Effector memory CD4-positive, alpha-beta T cell (primary cell): ENCODE data around the gene LMAN2.

Source experiments
- DNase-seq, 3 donors: peaks; one replicate each; pipeline ENCODE4 v3.0.0-alpha.2; 2020
- H3K27ac ChIP-seq: 2 replicates; pipeline ENCODE4 v1.7.0; 2013; ENCODE audit warnings: mild to moderate bottlenecking, low read length, moderate library complexity; ENCODE audit not compliant: insufficient read depth, poor library complexity, severe bottlenecking
- H3K27me3 ChIP-seq: replicated peaks from 2 replicates; pipeline ENCODE4 v1.7.0; 2013; ENCODE audit warnings: mild to moderate bottlenecking, low read length; ENCODE audit not compliant: insufficient read depth, control insufficient read depth, poor library complexity, severe bottlenecking
- H3K36me3 ChIP-seq: 2 replicates; pipeline ENCODE4 v1.7.0; 2013; ENCODE audit warnings: mild to moderate bottlenecking, low read length, moderate library complexity; ENCODE audit not compliant: control insufficient read depth, insufficient read depth
- H3K4me1 ChIP-seq: 2 replicates; pipeline ENCODE4 v1.7.0; 2013; ENCODE audit warnings: low read length, mild to moderate bottlenecking; ENCODE audit not compliant: control insufficient read depth, insufficient read depth, poor library complexity, severe bottlenecking
- H3K4me3 ChIP-seq: 2 replicates; pipeline ENCODE4 v1.7.0; 2013; ENCODE audit warnings: low read length, low read depth, mild to moderate bottlenecking; ENCODE audit not compliant: insufficient read depth, poor library complexity, severe bottlenecking
- H3K9me3 ChIP-seq: 2 replicates; pipeline ENCODE4 v1.7.0; 2013; ENCODE audit warnings: mild to moderate bottlenecking, low read length, moderate library complexity; ENCODE audit not compliant: control insufficient read depth

The LMAN2 gene

DNA sequence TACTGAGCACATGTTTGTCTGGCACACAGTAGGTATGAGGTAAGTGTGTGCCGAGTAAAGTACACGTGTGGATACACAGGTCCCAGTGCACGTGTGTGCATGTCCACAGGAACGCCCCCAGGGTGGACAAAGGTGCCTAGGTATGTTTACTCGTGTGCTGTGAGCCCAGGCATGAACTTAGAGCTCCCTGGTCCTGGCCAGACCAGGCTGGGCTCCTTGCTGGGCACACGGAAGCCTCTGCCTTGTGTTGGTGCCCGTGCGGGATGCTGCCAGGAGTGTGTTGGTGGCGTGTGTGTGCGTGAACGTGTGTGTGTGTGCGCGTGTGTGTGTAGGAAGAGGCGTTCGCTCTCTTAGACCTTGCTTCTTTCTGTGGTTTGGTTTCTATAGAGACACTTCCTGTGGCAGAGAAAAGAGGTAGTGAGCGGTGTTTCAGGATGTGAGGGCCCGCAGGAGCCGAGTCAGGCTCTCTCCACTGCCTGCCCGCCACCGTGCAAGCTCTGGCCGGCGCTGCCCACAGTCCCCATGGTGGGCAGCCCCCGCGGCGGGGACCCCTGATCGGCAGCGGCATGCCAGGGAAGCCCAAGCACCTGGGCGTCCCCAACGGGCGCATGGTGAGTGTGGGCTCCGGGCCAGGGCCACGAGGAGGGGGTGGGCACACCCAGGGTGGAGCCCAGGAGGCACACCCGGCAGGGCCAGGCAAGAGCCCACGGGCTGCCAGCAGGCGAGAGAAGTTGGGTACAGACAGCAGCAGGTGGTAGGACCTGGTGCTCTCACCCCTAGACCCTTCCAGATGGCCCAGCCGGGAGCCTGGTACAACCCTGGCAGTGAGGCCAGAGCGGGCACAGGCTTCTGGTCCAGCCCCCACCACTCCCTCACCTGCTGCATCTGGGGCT lies 6.2 kb upstream of the LMAN2 start, which contains the start of gene RGS14:
Gene RGS14 (plus strand): TSS at position 466 of the 893 bp plus-strand sequence. CDS start 101 bp downstream, at position 567.
- H3K36me3 ChIP-seq = peaks cover 4% of the 10 kb centered on the region
- DNase-seq = peak; percentile 54 to 59 (median 55)
- peaks cover 54% of the 10 kb centered on the region for H3K4me1 ChIP-seq
- peak within 1 kb of the TSS; percentile 80 for H3K27ac ChIP-seq
- peak within 1 kb of the TSS; percentile 90 for H3K4me3 ChIP-seq
- H3K9me3 ChIP-seq = no peaks in the 10 kb centered on the region
- no peaks in the 10 kb centered on the region for H3K27me3 ChIP-seq

DNA sequence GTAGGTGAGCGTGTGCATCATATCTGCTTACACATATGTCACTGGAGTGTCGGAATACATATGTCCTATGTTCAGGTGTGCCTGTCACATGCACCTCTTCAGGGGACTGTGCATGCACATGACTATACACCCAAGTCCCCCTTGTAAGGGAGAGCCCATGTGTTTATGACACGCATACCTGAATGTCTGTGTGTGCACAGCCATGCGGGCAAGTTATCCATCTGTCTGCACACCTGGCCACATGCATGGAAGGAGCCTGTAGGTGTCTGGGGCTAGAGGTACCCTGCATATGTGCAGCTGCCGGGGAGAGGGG lies 5.6 kb upstream of the LMAN2 start:
- no peaks in the 10 kb centered on the region for H3K9me3 ChIP-seq
- peaks cover 4% of the 10 kb centered on the region for H3K36me3 ChIP-seq
- peak overlapping the region; percentile 90 for H3K4me3 ChIP-seq
- peaks cover 51% of the 10 kb centered on the region for H3K4me1 ChIP-seq
- H3K27me3 ChIP-seq = no peaks in the 10 kb centered on the region
- H3K27ac ChIP-seq = peak overlapping the region; percentile 80
- no peak for DNase-seq

DNA sequence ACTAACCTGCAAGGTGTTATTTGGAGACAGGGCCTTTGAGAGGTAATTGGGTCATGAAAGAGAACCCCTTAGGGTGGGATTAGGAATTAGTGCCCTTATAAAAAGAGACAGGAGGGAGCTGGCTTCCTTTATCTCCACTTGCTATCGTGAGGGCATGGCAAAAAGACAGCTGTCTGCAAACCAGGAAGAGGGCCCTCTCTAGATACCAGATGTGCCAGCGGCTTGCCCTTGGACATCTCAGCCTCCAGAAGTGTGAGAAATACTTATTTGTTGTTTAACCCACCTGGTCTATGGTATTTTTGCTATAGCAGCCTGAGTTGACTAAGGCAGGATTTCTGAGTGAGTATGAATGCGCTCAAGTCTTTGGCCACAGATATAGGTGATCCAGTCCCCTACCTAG lies 5.3 kb upstream of the LMAN2 start:
- Histone ChIP-seq H3K36me3 (peaks cover 4% of the 10 kb centered on the region), H3K4me3 (no peak overlapping the region), H3K4me1 (peaks cover 50% of the 10 kb centered on the region), H3K9me3 (no peaks in the 10 kb centered on the region), H3K27ac (peak overlapping the region; percentile 80), H3K27me3 (no peaks in the 10 kb centered on the region)
- no peak for DNase-seq

DNA sequence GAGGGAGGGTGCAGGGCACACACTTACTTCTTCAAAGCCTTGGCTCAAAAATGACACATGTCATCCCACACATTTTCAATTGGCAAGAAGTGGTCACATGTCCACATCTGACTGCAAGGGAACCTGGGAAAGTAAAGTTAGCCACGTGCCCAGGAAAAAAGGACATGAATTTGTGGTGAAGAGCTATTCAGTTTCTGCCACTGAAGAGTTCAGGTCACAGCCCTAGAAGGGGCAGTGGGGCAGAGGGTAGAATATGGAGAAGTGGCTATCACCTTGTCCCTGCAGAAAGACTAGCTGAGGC lies 4.3 kb upstream of the LMAN2 start:
- H3K27ac ChIP-seq = no peak overlapping the region
- no peaks in the 10 kb centered on the region for H3K9me3 ChIP-seq
- H3K4me1 ChIP-seq = peaks cover 45% of the 10 kb centered on the region
- H3K27me3 ChIP-seq = no peaks in the 10 kb centered on the region
- H3K4me3 ChIP-seq = no peak overlapping the region
- no peak for DNase-seq
- peaks cover 4% of the 10 kb centered on the region for H3K36me3 ChIP-seq

DNA sequence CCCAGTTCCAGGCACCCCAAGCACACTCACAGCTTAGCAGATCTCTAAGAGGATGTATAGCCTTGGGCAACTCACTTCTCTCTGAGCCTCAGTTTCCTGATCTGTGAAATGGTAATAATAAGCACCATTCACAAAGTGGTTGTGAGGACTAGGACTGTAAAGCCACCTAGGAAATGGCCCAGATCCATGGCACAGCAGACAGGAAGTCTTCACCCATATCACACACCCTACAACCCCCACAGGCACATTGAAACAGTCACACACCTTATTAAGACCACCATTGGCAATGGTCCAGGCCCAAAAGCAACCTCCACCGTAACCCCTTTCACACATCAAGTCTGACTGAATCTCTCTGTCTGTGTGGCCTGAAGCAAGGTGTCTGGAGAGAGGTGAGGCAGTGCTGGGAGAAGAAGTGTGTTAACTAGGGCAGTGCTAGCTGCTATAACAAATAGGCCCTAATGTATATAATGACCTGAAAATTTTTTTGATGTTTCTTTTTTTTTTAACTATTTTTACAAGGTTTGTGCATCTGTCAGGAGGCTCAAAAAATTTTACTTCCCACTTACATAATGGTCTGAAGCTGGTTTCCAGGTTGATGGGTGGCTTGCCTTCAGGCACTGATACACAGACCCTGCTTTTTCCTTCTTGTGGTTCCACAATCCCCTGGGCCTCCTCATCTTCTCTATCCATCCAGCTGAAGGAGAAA lies 3.8 kb upstream of the LMAN2 start:
- Histone ChIP-seq H3K4me3 (no peak overlapping the region), H3K9me3 (no peaks in the 10 kb centered on the region), H3K27ac (no peak overlapping the region), H3K4me1 (peaks cover 47% of the 10 kb centered on the region), H3K27me3 (no peaks in the 10 kb centered on the region), H3K36me3 (peaks cover 4% of the 10 kb centered on the region)
- DNase-seq = no peak

DNA sequence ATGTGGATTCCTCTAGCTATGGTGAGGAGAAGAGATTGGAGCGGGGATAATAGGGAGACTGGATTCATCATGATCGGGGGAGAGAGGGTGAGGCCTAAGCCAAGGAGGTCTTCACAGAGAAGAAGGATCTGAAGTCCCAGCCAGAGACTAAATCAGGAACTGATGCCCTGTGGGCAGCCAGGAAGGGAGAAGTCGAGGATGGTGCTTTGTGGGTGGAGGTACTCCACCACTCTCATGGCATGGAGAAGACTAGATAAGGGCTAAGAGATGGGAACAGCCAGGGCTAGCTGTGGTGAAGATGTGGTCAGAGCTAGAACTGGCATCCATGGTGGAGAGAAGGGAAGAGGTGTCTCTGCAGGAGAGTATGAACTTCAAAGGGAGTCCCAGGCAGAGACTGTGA lies 3.2 kb upstream of the LMAN2 start:
- H3K4me1 ChIP-seq = peaks cover 47% of the 10 kb centered on the region
- H3K27ac ChIP-seq = no peak overlapping the region

DNA sequence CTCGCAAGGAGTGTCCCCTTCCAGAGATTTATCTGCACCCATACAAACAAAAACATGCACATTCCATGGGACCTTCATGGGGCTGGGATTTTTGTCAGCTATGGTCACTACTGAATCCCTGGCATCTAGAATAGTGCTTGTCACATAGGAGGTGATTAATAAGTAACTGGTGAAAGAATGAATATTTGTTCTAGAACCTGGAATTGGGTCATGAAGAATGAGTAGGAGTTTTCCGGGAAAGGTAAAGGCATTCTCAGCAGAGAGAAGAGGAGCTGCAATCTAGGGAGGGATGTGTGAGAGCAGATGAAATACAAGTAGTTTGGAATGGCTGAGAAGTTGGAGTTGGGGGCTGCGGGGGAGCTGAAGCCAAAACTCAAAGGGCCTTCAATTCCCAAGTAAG lies 2.8 kb upstream of the LMAN2 start:
- Histone ChIP-seq H3K4me1 (peaks cover 44% of the 10 kb centered on the region), H3K36me3 (peaks cover 9% of the 10 kb centered on the region), H3K27me3 (no peaks in the 10 kb centered on the region), H3K27ac (no peak overlapping the region), H3K9me3 (no peaks in the 10 kb centered on the region), H3K4me3 (no peak overlapping the region)
- no peak for DNase-seq

More for the DNA sequence above, 3.2 kb upstream of the LMAN2 start:
- H3K27me3 ChIP-seq = no peaks in the 10 kb centered on the region
- H3K4me3 ChIP-seq = no peak overlapping the region
- no peaks in the 10 kb centered on the region for H3K9me3 ChIP-seq
- H3K36me3 ChIP-seq = peaks cover 4% of the 10 kb centered on the region
- DNase-seq = no peak

DNA sequence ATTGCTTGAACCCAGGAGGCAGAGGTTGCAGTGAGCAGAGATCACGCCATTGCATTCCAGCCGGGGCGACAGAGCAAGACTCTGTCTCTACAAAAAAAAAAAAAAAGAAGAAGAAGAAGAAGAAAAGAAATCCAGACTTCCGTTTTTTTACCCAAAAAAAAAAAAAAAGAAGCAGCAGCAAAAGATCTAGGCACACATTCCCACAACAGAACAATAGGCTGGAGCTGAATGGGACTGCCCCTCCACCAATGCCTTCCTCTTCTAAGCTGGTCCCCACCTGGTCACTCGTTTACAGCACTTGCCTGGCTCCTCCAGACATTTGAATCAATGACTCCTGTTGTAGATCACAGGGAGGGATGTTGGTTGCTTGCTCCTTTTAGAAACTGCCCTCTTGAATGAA lies 1.6 kb upstream of the LMAN2 start:
- Histone ChIP-seq H3K9me3 (no peaks in the 10 kb centered on the region), H3K27ac (no peak overlapping the region)

DNA sequence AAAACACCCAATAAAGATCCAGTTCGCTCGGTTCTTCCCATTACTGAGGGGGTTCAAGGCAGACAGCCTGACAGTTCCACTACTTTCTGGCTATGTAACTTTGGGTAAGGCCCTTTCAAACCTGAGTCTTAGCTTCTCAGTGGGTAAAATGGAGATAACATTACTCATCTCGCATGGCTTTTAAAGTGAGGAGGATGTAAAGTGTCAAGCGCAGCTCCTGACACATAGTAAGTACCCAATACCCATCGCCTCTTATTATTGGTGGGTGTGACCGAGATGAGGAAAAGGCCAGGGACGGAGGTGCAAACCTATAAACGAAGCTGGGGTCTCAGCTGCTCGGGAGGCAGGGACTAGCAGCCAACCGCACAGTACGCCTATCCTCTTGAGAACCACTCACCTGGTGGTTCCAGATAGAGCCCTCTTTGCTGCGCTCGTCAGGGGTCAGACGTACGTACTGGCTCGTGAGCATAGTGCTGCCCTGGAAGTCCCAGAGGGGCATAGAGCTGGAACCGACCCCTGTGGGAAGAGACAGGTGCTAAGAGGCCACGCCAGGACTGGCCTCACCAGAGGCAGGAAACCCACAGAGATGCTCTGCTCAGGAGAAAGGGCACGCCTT lies 584 bp downstream of the LMAN2 start:
- H3K4me1 ChIP-seq = peaks cover 22% of the 10 kb centered on the region
- H3K27ac ChIP-seq = peak overlapping the region; percentile 94

More for the DNA sequence above, 1.6 kb upstream of the LMAN2 start:
- no peak for DNase-seq
- no peaks in the 10 kb centered on the region for H3K27me3 ChIP-seq
- no peak overlapping the region for H3K4me3 ChIP-seq
- H3K36me3 ChIP-seq = peaks cover 9% of the 10 kb centered on the region
- H3K4me1 ChIP-seq = peaks cover 35% of the 10 kb centered on the region

DNA sequence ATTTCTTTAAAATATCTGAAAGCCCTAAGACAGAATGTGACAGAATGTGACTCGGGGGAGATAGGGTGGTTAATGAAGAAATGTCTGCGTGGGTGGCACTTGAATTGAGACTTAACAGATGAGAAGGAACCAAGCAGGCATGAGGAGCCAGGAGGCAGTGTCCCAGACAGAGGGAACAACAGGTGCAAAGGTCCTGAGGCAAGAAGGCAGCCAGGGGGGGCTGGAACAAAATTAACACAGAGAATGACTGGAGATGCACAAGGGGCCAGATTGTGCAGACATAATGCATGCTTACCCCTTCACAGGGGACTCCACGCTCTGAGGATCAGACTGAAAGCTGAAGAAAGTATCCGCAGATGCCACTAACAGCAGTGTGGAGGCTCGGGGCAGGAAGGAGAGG lies 1.7 kb downstream of the LMAN2 start:
- Histone ChIP-seq H3K4me3 (no peak overlapping the region), H3K27me3 (no peaks in the 10 kb centered on the region), H3K9me3 (no peaks in the 10 kb centered on the region), H3K4me1 (peaks cover 22% of the 10 kb centered on the region), H3K36me3 (peaks cover 21% of the 10 kb centered on the region), H3K27ac (no peak overlapping the region)
- DNase-seq = no peak

More for the DNA sequence above, 584 bp downstream of the LMAN2 start:
- DNase-seq = no peak
- Histone ChIP-seq H3K9me3 (no peaks in the 10 kb centered on the region), H3K36me3 (peaks cover 21% of the 10 kb centered on the region), H3K27me3 (no peaks in the 10 kb centered on the region), H3K4me3 (peak overlapping the region; percentile 79)
